PC-9 (cell line): ENCODE data around the gene C1orf159. TPM values are rescaled to one million over a fixed set of nuclear protein-coding genes. Genes with fewer than 3 reads are reported as not detected.
A peak's percentile ranks its signal among the peaks of the same experiment; 100 is the strongest.

Experiments used
- BruUV-seq: library from RNA; stranded (reverse); fragments of 400-500 nt; replicated peaks from 2 replicates; lab custom pipeline; 2021; lab: Mats Ljungman, UMichigan
- CTCF ChIA-PET: fragments of 300-600 bp; sonication (Branson Sonifier 250); formaldehyde crosslinking; loops from one replicate; lab custom pipeline; 2022; ENCODE audit warnings: antibody characterized with exemption; lab: Charles Lee
- POLR2A ChIA-PET: fragments of 300-600 bp; sonication (Branson Sonifier 250); formaldehyde crosslinking; loops from one replicate; lab custom pipeline; 2022; ENCODE audit warnings: antibody characterized with exemption; ENCODE audit not compliant: unreplicated experiment; lab: Charles Lee
- DNase-seq, 2 experiments: peaks; one replicate each; pipeline versions ENCODE4 v3.0.0 to v3.0.0-alpha.2; 2015 to 2022; ENCODE audit warnings: mixed read lengths in 1 of 2
- H2AFZ ChIP-seq: fragments of 200-600 bp; sonication (generic); 2 replicates; pipeline ENCODE4 v1.8.1; 2017; ENCODE audit warnings: antibody characterized with exemption
- H3F3A ChIP-seq: fragments of 200-600 bp; sonication (generic); 2 replicates; pipeline ENCODE4 v1.8.1; 2017; ENCODE audit warnings: antibody characterized with exemption, mild to moderate bottlenecking, low read depth; ENCODE audit not compliant: insufficient read depth
- H3K27ac ChIP-seq: fragments of 200-600 bp; sonication (generic); 2 replicates; pipeline ENCODE4 v1.6.1; 2016; ENCODE audit warnings: mixed run types
- H3K27me3 ChIP-seq: fragments of 200-600 bp; sonication (generic); 2 replicates; pipeline ENCODE4 v1.6.1; 2016; ENCODE audit warnings: low read depth, mixed run types; ENCODE audit not compliant: insufficient read depth
- H3K36me3 ChIP-seq: fragments of 200-600 bp; sonication (generic); 2 replicates; pipeline ENCODE4 v1.6.1; 2016; ENCODE audit warnings: low read depth, mixed run types
- H3K4me1 ChIP-seq: fragments of 200-600 bp; sonication (generic); replicated peaks from 2 replicates; pipeline ENCODE4 v1.6.1; 2016; ENCODE audit warnings: mixed run types; ENCODE audit not compliant: insufficient read depth
- H3K4me2 ChIP-seq: fragments of 200-600 bp; sonication (generic); 2 replicates; pipeline ENCODE4 v1.6.1; 2017; ENCODE audit warnings: mixed run types
- H3K4me3 ChIP-seq: fragments of 200-600 bp; sonication (generic); 2 replicates; pipeline ENCODE4 v1.6.1; 2016; ENCODE audit warnings: mixed run types
- H3K79me2 ChIP-seq: fragments of 200-600 bp; sonication (generic); 2 replicates; pipeline ENCODE4 v1.6.1; 2017; ENCODE audit warnings: low read depth, mixed run types
- H3K9me2 ChIP-seq: fragments of 200-600 bp; sonication (generic); 2 replicates; pipeline ENCODE4 v1.8.1; 2017; ENCODE audit warnings: mild to moderate bottlenecking; ENCODE audit not compliant: insufficient read depth
- H3K9me3 ChIP-seq: fragments of 200-600 bp; sonication (generic); 2 replicates; pipeline ENCODE4 v1.8.1; 2016; ENCODE audit warnings: low read depth; ENCODE audit not compliant: insufficient read depth
- H4K20me1 ChIP-seq: fragments of 200-600 bp; sonication (generic); 2 replicates; pipeline ENCODE4 v1.8.1; 2017; ENCODE audit not compliant: insufficient read depth
- EZH2 ChIP-seq: fragments of 200-600 bp; sonication (generic); IDR thresholded peaks from 2 replicates; pipeline ENCODE4 v1.8.0; 2017; ENCODE audit warnings: antibody characterized with exemption, low read depth
- intact Hi-C: fragments of 100-400 bp; cut with micrococcal nuclease; formaldehyde crosslinking; loops from one replicate; pipeline ENCODE4 v1.10.0; 2022; ENCODE audit not compliant: unreplicated experiment
- total RNA-seq: library from RNA; stranded (reverse); gene quantifications from 2 replicates; pipeline ENCODE4 v1.2.3, GENCODE V29; 2021
- TF ChIP-seq, protein P1 (sequence below): fragments of 200-600 bp; sonication (generic); conservative IDR thresholded peaks from 2 replicates; pipeline ENCODE4 v1.6.1; 2017; ENCODE audit warnings: mixed run types, antibody characterized with exemption, mild to moderate bottlenecking, moderate library complexity

The C1orf159 gene
- total RNA-seq, 1 experiment from 2014 or later = 31.1 TPM

DNA sequence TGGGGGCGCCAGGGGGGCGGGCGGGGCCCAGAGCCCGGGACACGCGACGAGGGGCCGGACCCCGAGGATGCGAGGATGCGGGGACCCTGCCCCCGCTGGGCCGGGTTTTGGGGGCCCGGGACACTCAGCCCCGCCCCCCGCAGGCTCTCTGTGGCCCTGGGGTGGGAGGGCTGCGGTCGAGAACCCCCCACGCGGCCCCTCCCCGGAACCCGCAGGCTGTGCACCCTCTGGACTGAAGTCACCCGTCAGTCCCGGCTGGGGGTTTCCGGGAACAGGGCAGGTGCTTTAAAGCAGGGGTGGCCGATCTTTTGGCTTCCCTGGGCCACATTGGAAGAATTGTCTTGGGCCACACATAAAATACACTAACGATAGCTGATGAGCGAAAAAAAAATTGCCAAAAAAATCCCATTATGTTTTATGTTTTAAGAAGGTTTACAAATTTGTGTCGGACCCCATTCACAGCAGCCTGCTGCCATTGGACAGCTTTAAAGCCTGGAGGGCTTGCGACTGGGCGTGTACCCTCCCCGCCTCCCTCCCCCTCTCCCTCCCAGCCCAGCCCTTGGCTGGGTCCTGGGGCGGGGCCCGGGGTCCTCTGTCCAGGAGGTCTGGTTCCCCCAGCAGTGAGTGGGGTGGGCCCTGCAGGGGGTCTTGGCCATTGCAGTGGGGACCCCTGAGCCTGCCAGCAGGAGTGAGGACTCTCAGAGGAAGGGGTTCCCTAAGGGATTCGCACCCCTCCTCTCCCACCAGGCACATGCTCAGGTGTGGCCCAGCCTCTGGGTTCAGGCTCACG, 21.6 kb upstream of the C1orf159 start:
- peak overlapping the region; percentile 84 for H3K4me2 ChIP-seq
- H3K27me3 ChIP-seq = no peaks in the 10 kb centered on the region
- no TSS peak for BruUV-seq
- DNase-seq = no peak
- TF ChIP-seq EZH2 = no peak
- TF ChIP-seq, protein P1, sequence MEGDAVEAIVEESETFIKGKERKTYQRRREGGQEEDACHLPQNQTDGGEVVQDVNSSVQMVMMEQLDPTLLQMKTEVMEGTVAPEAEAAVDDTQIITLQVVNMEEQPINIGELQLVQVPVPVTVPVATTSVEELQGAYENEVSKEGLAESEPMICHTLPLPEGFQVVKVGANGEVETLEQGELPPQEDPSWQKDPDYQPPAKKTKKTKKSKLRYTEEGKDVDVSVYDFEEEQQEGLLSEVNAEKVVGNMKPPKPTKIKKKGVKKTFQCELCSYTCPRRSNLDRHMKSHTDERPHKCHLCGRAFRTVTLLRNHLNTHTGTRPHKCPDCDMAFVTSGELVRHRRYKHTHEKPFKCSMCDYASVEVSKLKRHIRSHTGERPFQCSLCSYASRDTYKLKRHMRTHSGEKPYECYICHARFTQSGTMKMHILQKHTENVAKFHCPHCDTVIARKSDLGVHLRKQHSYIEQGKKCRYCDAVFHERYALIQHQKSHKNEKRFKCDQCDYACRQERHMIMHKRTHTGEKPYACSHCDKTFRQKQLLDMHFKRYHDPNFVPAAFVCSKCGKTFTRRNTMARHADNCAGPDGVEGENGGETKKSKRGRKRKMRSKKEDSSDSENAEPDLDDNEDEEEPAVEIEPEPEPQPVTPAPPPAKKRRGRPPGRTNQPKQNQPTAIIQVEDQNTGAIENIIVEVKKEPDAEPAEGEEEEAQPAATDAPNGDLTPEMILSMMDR = no peak
- H4K20me1 ChIP-seq = no peaks in the 10 kb centered on the region
- no peaks in the 10 kb centered on the region for H3K79me2 ChIP-seq
- ChIA-PET POLR2A (interaction anchor here (0.6 kb wide), 1 partner anchor 101 kb away, joined by 3 read pairs; no protein-coding TSS in a partner anchor), CTCF (interaction anchor here (0.6 kb wide), 2 partner anchors 49 to 100 kb away, joined by 3 to 10 read pairs; no protein-coding TSS in a partner anchor)
- no peaks in the 10 kb centered on the region for H3K36me3 ChIP-seq
- H2AFZ ChIP-seq = no peak overlapping the region
- peaks cover 31% of the 10 kb centered on the region for H3K4me1 ChIP-seq
- H3F3A ChIP-seq = peaks cover 13% of the 10 kb centered on the region; the same call in 1 of the 2 replicates
- peak overlapping the region; percentile 55; the same call in 1 of the 2 replicates for H3K4me3 ChIP-seq
- no peaks in the 10 kb centered on the region for H3K9me2 ChIP-seq
- H3K9me3 ChIP-seq = no peaks in the 10 kb centered on the region
- H3K27ac ChIP-seq = no peak overlapping the region
- intact Hi-C loops = no loop called here

DNA sequence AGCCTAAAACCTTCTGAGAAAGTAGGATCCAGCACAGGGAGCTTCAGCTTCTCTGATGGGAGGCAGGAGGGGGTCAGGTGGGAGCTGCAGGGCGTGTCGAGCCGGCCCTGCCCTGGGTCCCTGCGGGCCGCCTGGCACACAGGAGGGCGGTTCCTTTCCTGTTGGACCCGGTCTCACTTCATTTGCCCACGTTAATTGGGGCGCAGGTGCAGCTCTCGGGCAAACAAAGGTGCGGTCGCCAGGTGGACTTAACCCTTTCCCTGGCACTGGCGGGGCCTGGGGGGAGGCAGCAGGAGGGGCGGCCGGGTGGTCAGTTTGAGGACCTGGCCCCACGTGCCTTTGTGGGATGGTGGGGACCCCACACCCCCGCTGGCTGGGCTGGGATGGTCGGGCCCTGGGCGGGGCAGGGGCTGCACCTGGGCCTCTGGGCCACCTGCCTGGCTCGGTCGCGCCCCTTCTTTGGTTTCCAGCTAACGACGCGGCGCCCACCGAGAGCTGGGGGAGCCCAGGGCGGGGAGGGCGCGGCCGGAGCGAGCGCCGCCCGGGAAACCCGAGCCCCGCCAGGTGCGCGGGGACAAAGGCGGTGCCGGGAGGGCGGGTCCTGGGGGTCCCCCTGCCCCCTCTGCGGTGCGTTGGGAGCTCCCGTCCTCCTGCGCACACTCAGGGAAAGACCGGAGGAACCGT, 20.8 kb upstream of the C1orf159 start:
- Histone ChIP-seq H3K9me2 (no peaks in the 10 kb centered on the region), H3K27me3 (no peaks in the 10 kb centered on the region), H2AFZ (no peak overlapping the region), H3K4me2 (peak overlapping the region; percentile 84), H3K4me3 (peak overlapping the region; percentile 55; the same call in 1 of the 2 replicates), H3K9me3 (no peaks in the 10 kb centered on the region), H3K36me3 (no peaks in the 10 kb centered on the region), H3F3A (peaks cover 13% of the 10 kb centered on the region; the same call in 1 of the 2 replicates), H3K4me1 (peaks cover 33% of the 10 kb centered on the region), H3K79me2 (no peaks in the 10 kb centered on the region), H3K27ac (no peak overlapping the region), H4K20me1 (no peaks in the 10 kb centered on the region)
- intact Hi-C loops = no loop called here
- BruUV-seq = no TSS peak
- ChIA-PET CTCF (interaction anchor here (0.6 kb wide), 2 partner anchors 50 to 101 kb away, joined by 3 to 10 read pairs; no protein-coding TSS in a partner anchor), POLR2A (interaction anchor here (0.6 to 0.7 kb wide), 4 partner anchors 10 to 101 kb away, joined by 3 to 19 read pairs (median 6); no protein-coding TSS in a partner anchor)
- TF ChIP-seq, protein P1 = no peak
- TF ChIP-seq EZH2 = no peak
- peak; percentile 40 to 64 for DNase-seq
